Measurements from ENCODE around the gene C6orf132. TPM values are rescaled to one million over a fixed set of nuclear protein-coding genes. Genes with fewer than 3 reads are reported as not detected.

Gene C6orf132
- total and polyA plus RNA-seq, 9 of the 15 experiments (the other 6 are each of a cell fraction or from before 2014, with no cell fraction given) = 0.06 to 0.35 (median 0.14) TPM

DNA sequence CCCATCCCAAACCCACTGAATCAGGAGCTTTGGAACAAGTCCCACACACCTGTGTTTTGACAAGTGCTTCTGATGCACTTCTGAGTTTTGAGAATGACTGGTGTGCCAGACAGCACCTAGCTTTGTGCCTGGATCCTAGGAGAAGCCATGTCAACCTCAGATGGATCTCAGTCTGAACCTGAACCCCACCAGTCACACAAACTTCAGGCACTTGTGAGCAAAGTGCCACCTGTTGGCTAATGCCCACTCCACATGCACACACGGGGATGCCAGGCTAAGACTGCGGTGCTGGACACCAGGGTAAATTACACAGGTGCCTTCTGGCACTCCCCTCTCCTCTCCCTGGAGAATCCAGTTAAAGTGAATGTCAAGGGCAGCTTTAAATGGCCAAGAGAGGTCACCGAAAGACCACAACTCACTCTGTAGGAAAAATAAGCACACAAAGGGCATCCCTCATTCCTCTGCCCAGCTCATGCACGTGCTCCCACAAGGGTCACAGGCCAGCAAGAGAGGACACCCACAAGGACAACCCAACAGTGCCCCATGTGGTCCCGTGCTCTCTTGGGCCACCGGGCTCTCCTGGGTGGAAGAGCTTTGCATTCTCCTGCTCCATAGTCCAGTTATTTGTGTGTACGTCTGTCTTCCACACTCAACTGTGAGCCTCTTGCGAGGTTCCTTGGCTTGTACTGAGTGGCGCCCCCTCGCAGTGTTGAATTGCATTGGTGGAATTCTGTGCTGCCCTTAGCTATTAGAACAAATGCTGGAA lies 46.5 kb downstream of the C6orf132 start (continued):
- TF ChIP-seq, protein P1, sequence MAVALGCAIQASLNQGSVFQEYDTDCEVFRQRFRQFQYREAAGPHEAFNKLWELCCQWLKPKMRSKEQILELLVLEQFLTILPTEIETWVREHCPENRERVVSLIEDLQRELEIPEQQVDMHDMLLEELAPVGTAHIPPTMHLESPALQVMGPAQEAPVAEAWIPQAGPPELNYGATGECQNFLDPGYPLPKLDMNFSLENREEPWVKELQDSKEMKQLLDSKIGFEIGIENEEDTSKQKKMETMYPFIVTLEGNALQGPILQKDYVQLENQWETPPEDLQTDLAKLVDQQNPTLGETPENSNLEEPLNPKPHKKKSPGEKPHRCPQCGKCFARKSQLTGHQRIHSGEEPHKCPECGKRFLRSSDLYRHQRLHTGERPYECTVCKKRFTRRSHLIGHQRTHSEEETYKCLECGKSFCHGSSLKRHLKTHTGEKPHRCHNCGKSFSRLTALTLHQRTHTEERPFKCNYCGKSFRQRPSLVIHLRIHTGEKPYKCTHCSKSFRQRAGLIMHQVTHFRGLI (CRISPR knock-in tag; IDR thresholded peaks at IDR 0.05) = no peak
- TF ChIP-seq YY1 (IDR thresholded peaks at IDR 0.05; ENCODE audit: borderline replicate concordance in 1 of 3, control insufficient read depth in 1 of 3, extremely low read depth in 1 of 3, insufficient read depth in 3 of 3, insufficient read length in 1 of 3, insufficient replicate concordance in 2 of 3, low read depth in 1 of 3, low read length in 2 of 3) = peak in 1 of 3 experiments; percentile 22
- TF ChIP-seq, protein P2, sequence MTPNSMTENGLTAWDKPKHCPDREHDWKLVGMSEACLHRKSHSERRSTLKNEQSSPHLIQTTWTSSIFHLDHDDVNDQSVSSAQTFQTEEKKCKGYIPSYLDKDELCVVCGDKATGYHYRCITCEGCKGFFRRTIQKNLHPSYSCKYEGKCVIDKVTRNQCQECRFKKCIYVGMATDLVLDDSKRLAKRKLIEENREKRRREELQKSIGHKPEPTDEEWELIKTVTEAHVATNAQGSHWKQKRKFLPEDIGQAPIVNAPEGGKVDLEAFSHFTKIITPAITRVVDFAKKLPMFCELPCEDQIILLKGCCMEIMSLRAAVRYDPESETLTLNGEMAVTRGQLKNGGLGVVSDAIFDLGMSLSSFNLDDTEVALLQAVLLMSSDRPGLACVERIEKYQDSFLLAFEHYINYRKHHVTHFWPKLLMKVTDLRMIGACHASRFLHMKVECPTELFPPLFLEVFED (CRISPR knock-in tag; conservative IDR thresholded peaks at IDR 0.05) = no peak
- TF ChIP-seq KAT7 (CRISPR knock-in tag; IDR thresholded peaks at IDR 0.05; ENCODE audit: borderline replicate concordance) = no peak
- TF ChIP-seq ZBTB1 (CRISPR knock-in tag; IDR thresholded peaks at IDR 0.05; ENCODE audit: borderline replicate concordance, low read depth) = no peak
- TF ChIP-seq ZNF12 (CRISPR knock-in tag; IDR thresholded peaks at IDR 0.05) = no peak
- no peak for TF ChIP-seq PHB2 (IDR thresholded peaks at IDR 0.05; ENCODE audit: low read depth)
- no peak for TF ChIP-seq CBX1 (IDR thresholded peaks at IDR 0.05; ENCODE audit: low read depth)
- TF ChIP-seq, protein P3, sequence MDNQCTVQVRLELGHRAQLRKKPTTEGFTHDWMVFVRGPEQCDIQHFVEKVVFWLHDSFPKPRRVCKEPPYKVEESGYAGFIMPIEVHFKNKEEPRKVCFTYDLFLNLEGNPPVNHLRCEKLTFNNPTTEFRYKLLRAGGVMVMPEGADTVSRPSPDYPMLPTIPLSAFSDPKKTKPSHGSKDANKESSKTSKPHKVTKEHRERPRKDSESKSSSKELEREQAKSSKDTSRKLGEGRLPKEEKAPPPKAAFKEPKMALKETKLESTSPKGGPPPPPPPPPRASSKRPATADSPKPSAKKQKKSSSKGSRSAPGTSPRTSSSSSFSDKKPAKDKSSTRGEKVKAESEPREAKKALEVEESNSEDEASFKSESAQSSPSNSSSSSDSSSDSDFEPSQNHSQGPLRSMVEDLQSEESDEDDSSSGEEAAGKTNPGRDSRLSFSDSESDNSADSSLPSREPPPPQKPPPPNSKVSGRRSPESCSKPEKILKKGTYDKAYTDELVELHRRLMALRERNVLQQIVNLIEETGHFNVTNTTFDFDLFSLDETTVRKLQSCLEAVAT (IDR thresholded peaks at IDR 0.05) = no peak
- TF ChIP-seq TEAD4 (IDR thresholded peaks at IDR 0.05; ENCODE audit: low read length) = 0 out of 2 replicates have a peak, but pooled peaks have one; percentile 17
- TF ChIP-seq TEAD4 (CRISPR knock-in tag; IDR thresholded peaks at IDR 0.05; ENCODE audit: borderline replicate concordance) = no peak
- TF ChIP-seq NFYB (IDR thresholded peaks at IDR 0.05; ENCODE audit: extremely low read depth, insufficient read length) = no peak
- TF ChIP-seq, protein P4, sequence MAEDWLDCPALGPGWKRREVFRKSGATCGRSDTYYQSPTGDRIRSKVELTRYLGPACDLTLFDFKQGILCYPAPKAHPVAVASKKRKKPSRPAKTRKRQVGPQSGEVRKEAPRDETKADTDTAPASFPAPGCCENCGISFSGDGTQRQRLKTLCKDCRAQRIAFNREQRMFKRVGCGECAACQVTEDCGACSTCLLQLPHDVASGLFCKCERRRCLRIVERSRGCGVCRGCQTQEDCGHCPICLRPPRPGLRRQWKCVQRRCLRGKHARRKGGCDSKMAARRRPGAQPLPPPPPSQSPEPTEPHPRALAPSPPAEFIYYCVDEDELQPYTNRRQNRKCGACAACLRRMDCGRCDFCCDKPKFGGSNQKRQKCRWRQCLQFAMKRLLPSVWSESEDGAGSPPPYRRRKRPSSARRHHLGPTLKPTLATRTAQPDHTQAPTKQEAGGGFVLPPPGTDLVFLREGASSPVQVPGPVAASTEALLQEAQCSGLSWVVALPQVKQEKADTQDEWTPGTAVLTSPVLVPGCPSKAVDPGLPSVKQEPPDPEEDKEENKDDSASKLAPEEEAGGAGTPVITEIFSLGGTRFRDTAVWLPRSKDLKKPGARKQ (CRISPR knock-in tag; IDR thresholded peaks at IDR 0.05) = no peak
- TF ChIP-seq ESRRA (IDR thresholded peaks at IDR 0.05; ENCODE audit: borderline replicate concordance, low read depth) = peak; percentile 80; the same call in 1 of the 2 replicates
- TF ChIP-seq, protein P5, sequence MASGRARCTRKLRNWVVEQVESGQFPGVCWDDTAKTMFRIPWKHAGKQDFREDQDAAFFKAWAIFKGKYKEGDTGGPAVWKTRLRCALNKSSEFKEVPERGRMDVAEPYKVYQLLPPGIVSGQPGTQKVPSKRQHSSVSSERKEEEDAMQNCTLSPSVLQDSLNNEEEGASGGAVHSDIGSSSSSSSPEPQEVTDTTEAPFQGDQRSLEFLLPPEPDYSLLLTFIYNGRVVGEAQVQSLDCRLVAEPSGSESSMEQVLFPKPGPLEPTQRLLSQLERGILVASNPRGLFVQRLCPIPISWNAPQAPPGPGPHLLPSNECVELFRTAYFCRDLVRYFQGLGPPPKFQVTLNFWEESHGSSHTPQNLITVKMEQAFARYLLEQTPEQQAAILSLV (tag; IDR thresholded peaks at IDR 0.05) = no peak
- TF ChIP-seq, protein P6, sequence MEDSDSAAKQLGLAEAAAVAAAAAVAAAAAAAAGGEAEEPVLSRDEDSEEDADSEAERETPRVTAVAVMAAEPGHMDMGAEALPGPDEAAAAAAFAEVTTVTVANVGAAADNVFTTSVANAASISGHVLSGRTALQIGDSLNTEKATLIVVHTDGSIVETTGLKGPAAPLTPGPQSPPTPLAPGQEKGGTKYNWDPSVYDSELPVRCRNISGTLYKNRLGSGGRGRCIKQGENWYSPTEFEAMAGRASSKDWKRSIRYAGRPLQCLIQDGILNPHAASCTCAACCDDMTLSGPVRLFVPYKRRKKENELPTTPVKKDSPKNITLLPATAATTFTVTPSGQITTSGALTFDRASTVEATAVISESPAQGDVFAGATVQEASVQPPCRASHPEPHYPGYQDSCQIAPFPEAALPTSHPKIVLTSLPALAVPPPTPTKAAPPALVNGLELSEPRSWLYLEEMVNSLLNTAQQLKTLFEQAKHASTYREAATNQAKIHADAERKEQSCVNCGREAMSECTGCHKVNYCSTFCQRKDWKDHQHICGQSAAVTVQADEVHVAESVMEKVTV (CRISPR knock-in tag; IDR thresholded peaks at IDR 0.05) = no peak

Measured in K562 (cell line).